OCI-LY7 (cell line): ENCODE results near the gene HSPA5. TPM values are rescaled to one million over a fixed set of nuclear protein-coding genes. Genes with fewer than 3 reads are reported as not detected.

Experiments
- BruUV-seq: library from RNA; stranded (reverse); fragments of 400-500 nt; replicated peaks from 2 replicates; lab custom pipeline; 2021; lab: Mats Ljungman, UMichigan
- CTCF ChIA-PET: fragments of 300-600 bp; sonication (Branson Sonifier 250); formaldehyde crosslinking; loops from one replicate; lab custom pipeline; 2022; ENCODE audit warnings: antibody characterized with exemption; ENCODE audit not compliant: unreplicated experiment; lab: Charles Lee
- POLR2A ChIA-PET: fragments of 300-600 bp; sonication (Branson Sonifier 250); formaldehyde crosslinking; loops from one replicate; lab custom pipeline; 2022; ENCODE audit warnings: antibody characterized with exemption; lab: Charles Lee
- DNase-seq: peaks from one replicate; pipeline ENCODE4 v3.0.0-alpha.2; 2015; ENCODE audit warnings: low spot score
- H2AFZ ChIP-seq: fragments of 200-600 bp; sonication (generic), shearing (Covaris generic); 2 replicates; pipeline ENCODE4 v1.6.1; 2014; ENCODE audit warnings: mild to moderate bottlenecking, antibody characterized with exemption, low read length, moderate library complexity
- H3K27ac ChIP-seq: fragments of 200-600 bp; sonication (generic); 2 replicates; pipeline ENCODE4 v1.5.1; 2014; ENCODE audit warnings: mixed run types, low read depth, mild to moderate bottlenecking, moderate library complexity, low read length, inconsistent platforms; ENCODE audit not compliant: poor library complexity, severe bottlenecking
- H3K36me3 ChIP-seq: fragments of 200-600 bp; sonication (generic); 2 replicates; pipeline ENCODE4 v1.6.1; 2014; ENCODE audit warnings: mild to moderate bottlenecking, antibody characterized with exemption, low read length, moderate library complexity, mixed read lengths; ENCODE audit not compliant: insufficient read depth
- H3K4me1 ChIP-seq: fragments of 200-600 bp; sonication (generic); 2 replicates; pipeline ENCODE4 v1.5.1; 2014; ENCODE audit warnings: mild to moderate bottlenecking, low read length; ENCODE audit not compliant: insufficient read depth, poor library complexity, severe bottlenecking
- H3K4me2 ChIP-seq: fragments of 200-600 bp; sonication (generic); 2 replicates; pipeline ENCODE4 v1.6.1; 2014; ENCODE audit warnings: mild to moderate bottlenecking, low read length
- H3K4me3 ChIP-seq: fragments of 200-600 bp; sonication (generic); 2 replicates; pipeline ENCODE4 v1.5.1; 2014; ENCODE audit warnings: mild to moderate bottlenecking, low read depth, low read length; ENCODE audit not compliant: poor library complexity, severe bottlenecking
- H3K79me2 ChIP-seq: fragments of 200-600 bp; sonication (generic); 2 replicates; pipeline ENCODE4 v1.6.1; 2016; ENCODE audit warnings: low read depth, mild to moderate bottlenecking, low read length, moderate library complexity, mixed read lengths; ENCODE audit not compliant: insufficient read depth
- H3K9me2 ChIP-seq: fragments of 200-600 bp; sonication (generic); 2 replicates; pipeline ENCODE4 v1.6.1; 2016; ENCODE audit warnings: mild to moderate bottlenecking, low read length, mixed read lengths; ENCODE audit not compliant: insufficient read depth
- H3K9me3 ChIP-seq: fragments of 200-600 bp; sonication (generic); 2 replicates; pipeline ENCODE4 v1.6.1; 2014; ENCODE audit warnings: mild to moderate bottlenecking, mixed run types, low read length, mixed read lengths
- H4K20me1 ChIP-seq: fragments of 200-600 bp; sonication (generic); 2 replicates; pipeline ENCODE4 v1.6.1; 2014; ENCODE audit warnings: mild to moderate bottlenecking, antibody characterized with exemption, low read length, moderate library complexity, mixed read lengths; ENCODE audit not compliant: insufficient read depth
- CTCF ChIP-seq: fragments of 200-600 bp; sonication (generic); conservative IDR thresholded peaks from 2 replicates; pipeline ENCODE4 v1.5.1; 2014; ENCODE audit warnings: mild to moderate bottlenecking, antibody characterized with exemption, low read length, moderate library complexity, mixed read lengths
- EZH2phosphoT487 ChIP-seq: fragments of 200-600 bp; sonication (generic); IDR thresholded peaks from 2 replicates; pipeline ENCODE4 v1.6.1; 2018; ENCODE audit warnings: low read depth, borderline replicate concordance, mild to moderate bottlenecking, mixed run types, antibody characterized with exemption, low read length, moderate library complexity, mixed read lengths
- intact Hi-C: fragments of 100-400 bp; cut with micrococcal nuclease; formaldehyde crosslinking; loops from one replicate; pipeline ENCODE4 v1.10.0; 2022; ENCODE audit not compliant: unreplicated experiment
- small RNA-seq: library from RNA; depleted of rRNA; stranded (forward); fragments of <200 nt; gene quantifications from one replicate; pipeline ENCODE3, GENCODE V24; 2014
- total RNA-seq, 2 experiments: library from RNA; depleted of rRNA in 1 of 2; stranded (reverse); fragments of >200 nt in 1 of 2; shearing (Covaris generic) in 1 of 2; gene quantifications; 2 replicates each; pipeline ENCODE4 v1.2.3, GENCODE V29; 2014 to 2022

Gene HSPA5
- total RNA-seq, 2 experiments from 2014 or later, result 52.1 to 150 TPM

GRCh38 chr9:125189011-125189360 lies 52.2 kb downstream of the HSPA5 start:
- intact Hi-C loops, result loop anchor here (1.0 kb wide), 1 partner anchor 52 kb away; the partner anchor contains the start of gene HSPA5
- Histone ChIP-seq H3K4me3 (peak overlapping the region; percentile 96), H3K4me2 (peak overlapping the region; percentile 81), H3K27ac (peak overlapping the region; percentile 74), H3K36me3 (peaks cover 12% of the 10 kb centered on the region; the same call in 1 of the 2 replicates), H3K9me3 (no peaks in the 10 kb centered on the region), H4K20me1 (peaks cover 5% of the 10 kb centered on the region; the same call in 1 of the 2 replicates), H2AFZ (peak overlapping the region; percentile 73; the same call in 1 of the 2 replicates), H3K4me1 (peaks cover 42% of the 10 kb centered on the region), H3K9me2 (no peaks in the 10 kb centered on the region), H3K79me2 (peaks cover 70% of the 10 kb centered on the region)
- ChIA-PET CTCF (interaction anchor here (0.6 kb wide), 1 partner anchor 95 kb away, joined by 3 read pairs; no protein-coding TSS in a partner anchor), POLR2A (no interaction called here)
- DNase-seq, result peak; percentile 51
- BruUV-seq, result TSS peak; percentile 82
- TF ChIP-seq CTCF (no peak), EZH2phosphoT487 (no peak)

Small RNA genes lying within 50 kb of the gene (small RNA-seq; reads per million reads assigned to genes)
- not detected for gene AL354710.1

Other genes starting within 250 kb of the HSPA5 start
- 23.8 and 25.0 TPM in 2 replicates for gene SCAI, start 97.8 kb downstream of the HSPA5 start, total RNA-seq (2014; rRNA removed; shearing (Covaris generic))
- 21.5 and 25.4 TPM in 2 replicates for gene SCAI, start 97.8 kb downstream of the HSPA5 start, total RNA-seq (2022)
- gene PPP6C, start 51.5 kb downstream of the HSPA5 start, total RNA-seq (2014; rRNA removed; shearing (Covaris generic)), result 18.9 and 21.4 TPM in 2 replicates
- gene PPP6C, start 51.5 kb downstream of the HSPA5 start, total RNA-seq (2022), result 51.9 and 55.1 TPM in 2 replicates
- gene RABEPK, start 40.8 kb downstream of the HSPA5 start, total RNA-seq (2014; rRNA removed; shearing (Covaris generic)), result 16.2 and 27.0 TPM in 2 replicates
- gene RABEPK, start 40.8 kb downstream of the HSPA5 start, total RNA-seq (2022), result 22.9 and 23.9 TPM in 2 replicates
- gene GAPVD1, start 20.5 kb upstream of the HSPA5 start, total RNA-seq (2014; rRNA removed; shearing (Covaris generic)), result 29.6 and 36.0 TPM in 2 replicates
- 41.1 and 44.5 TPM in 2 replicates for gene GAPVD1, start 20.5 kb upstream of the HSPA5 start, total RNA-seq (2022)